Loucy (cell line): ENCODE data around the gene NUDT1.

Experiments used
- H2AFZ ChIP-seq: fragments of 200-600 bp; sonication (generic); 2 replicates; pipeline ENCODE4 v1.6.0; 2016; ENCODE audit warnings: antibody characterized with exemption, mild to moderate bottlenecking, low read length, moderate library complexity
- H3F3A ChIP-seq: fragments of 200-600 bp; 2 replicates; pipeline ENCODE4 v1.6.0; 2016; ENCODE audit warnings: antibody characterized with exemption, low read depth, mild to moderate bottlenecking
- H3K27me3 ChIP-seq: fragments of 200-600 bp; sonication (generic); 2 replicates; pipeline ENCODE4 v1.6.1; 2014; ENCODE audit warnings: low read length, mild to moderate bottlenecking; ENCODE audit not compliant: insufficient read depth, poor library complexity, severe bottlenecking
- H3K36me3 ChIP-seq: fragments of 200-600 bp; sonication (generic); 2 replicates; pipeline ENCODE4 v1.6.1; 2016; ENCODE audit warnings: low read length; ENCODE audit not compliant: insufficient read depth
- H3K4me1 ChIP-seq: fragments of 200-600 bp; sonication (generic); 2 replicates; pipeline ENCODE4 v1.5.1; 2014; ENCODE audit warnings: low read length, mild to moderate bottlenecking; ENCODE audit not compliant: insufficient read depth, poor library complexity, severe bottlenecking
- H3K4me2 ChIP-seq: fragments of 200-600 bp; sonication (generic); 2 replicates; pipeline ENCODE4 v1.6.0; 2014; ENCODE audit warnings: antibody characterized with exemption, low read length, low read depth, mild to moderate bottlenecking; ENCODE audit not compliant: poor library complexity, severe bottlenecking
- H3K4me3 ChIP-seq: fragments of 200-600 bp; sonication (generic); 2 replicates; pipeline ENCODE4 v1.5.1; 2014; ENCODE audit warnings: low read length, mild to moderate bottlenecking, mixed read lengths; ENCODE audit not compliant: poor library complexity, severe bottlenecking
- H3K79me2 ChIP-seq: fragments of 200-600 bp; sonication (generic); 2 replicates; pipeline ENCODE4 v1.6.1; 2014; ENCODE audit warnings: low read length; ENCODE audit not compliant: insufficient read depth
- H3K9ac ChIP-seq: fragments of 200-600 bp; sonication (generic); 2 replicates; pipeline ENCODE4 v1.6.0; 2014; ENCODE audit warnings: mild to moderate bottlenecking, low read depth, low read length, moderate library complexity; ENCODE audit not compliant: poor library complexity, severe bottlenecking
- H3K9me2 ChIP-seq: fragments of 200-600 bp; sonication (generic); replicated peaks from 2 replicates; pipeline ENCODE4 v1.6.1; 2016; ENCODE audit warnings: low read depth, low read length, mixed read lengths
- H3K9me3 ChIP-seq: fragments of 200-600 bp; sonication (generic); 2 replicates; pipeline ENCODE4 v1.6.1; 2014; ENCODE audit warnings: mild to moderate bottlenecking, antibody characterized with exemption, low read length, low read depth; ENCODE audit not compliant: insufficient read depth
- H4K20me1 ChIP-seq: fragments of 200-600 bp; sonication (generic); 2 replicates; pipeline ENCODE4 v1.6.0; 2014; ENCODE audit warnings: antibody characterized with exemption, low read length, mild to moderate bottlenecking; ENCODE audit not compliant: insufficient read depth, poor library complexity, severe bottlenecking
- CTCF ChIP-seq: fragments of 200-600 bp; sonication (generic); conservative IDR thresholded peaks from 2 replicates; pipeline ENCODE4 v1.5.1; 2014; ENCODE audit warnings: mild to moderate bottlenecking, antibody characterized with exemption, low read length
- EZH2phosphoT487 ChIP-seq: fragments of 200-600 bp; IDR thresholded peaks from 2 replicates; pipeline ENCODE4 v1.6.1; 2018; ENCODE audit warnings: antibody characterized with exemption, mild to moderate bottlenecking, moderate library complexity, borderline replicate concordance

Gene NUDT1

GRCh38 chr7:2247141-2247995, 5.3 kb downstream of the NUDT1 start:
- Histone ChIP-seq H3K4me1 (peaks cover 85% of the 10 kb centered on the region), H3K9ac (peak overlapping the region; percentile 92), H3K9me2 (no peaks in the 10 kb centered on the region), H3K4me2 (peak overlapping the region; percentile 99), H2AFZ (no peak overlapping the region), H3K9me3 (no peaks in the 10 kb centered on the region), H3F3A (0 out of 2 replicates have a peak, but pooled peaks cover 3% of the 10 kb centered on the region), H3K27me3 (no peaks in the 10 kb centered on the region), H3K36me3 (peaks cover 4% of the 10 kb centered on the region; the same call in 1 of the 2 replicates), H3K79me2 (peaks cover 76% of the 10 kb centered on the region), H3K4me3 (peak overlapping the region; percentile 67), H4K20me1 (no peaks in the 10 kb centered on the region)
- no peak for TF ChIP-seq EZH2phosphoT487
- peak; percentile 85 for TF ChIP-seq CTCF

DNA sequence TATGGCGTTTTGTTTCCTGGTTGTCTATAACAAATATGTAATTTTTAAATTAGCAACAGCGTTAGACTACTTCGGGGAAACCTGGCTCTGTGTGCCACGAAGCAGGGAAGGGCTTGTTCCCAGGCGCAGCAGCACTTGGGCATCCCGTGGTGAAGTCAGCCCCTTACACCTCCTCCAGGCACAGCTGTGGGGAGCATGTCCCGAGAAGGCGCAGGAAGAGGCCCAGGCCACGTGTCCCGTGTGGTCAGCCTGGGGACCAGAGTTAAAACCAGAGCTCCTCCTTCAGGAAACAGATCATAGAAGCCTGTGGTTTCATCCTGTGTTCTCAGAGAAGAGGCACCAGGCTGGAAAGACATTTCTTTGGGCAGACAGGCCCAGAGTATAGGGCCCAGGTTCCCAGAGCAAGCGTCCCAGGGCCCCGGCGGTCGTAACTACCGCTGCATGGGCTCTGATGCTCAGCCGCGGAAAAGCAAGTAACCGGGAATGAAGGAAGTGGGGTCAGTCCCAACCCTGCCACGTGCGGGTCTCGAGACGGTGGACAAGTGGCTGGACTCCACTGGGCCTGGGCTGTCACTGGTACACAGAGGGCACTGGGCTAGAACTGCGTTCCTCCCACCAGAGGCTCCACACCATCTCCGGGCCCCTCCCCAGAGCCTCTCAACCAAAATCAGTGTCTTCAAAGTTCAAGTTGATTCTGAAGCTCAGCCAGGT, 7.1 kb downstream of the NUDT1 start:
- Histone ChIP-seq H3K4me1 (peaks cover 71% of the 10 kb centered on the region), H3K27me3 (no peaks in the 10 kb centered on the region), H3K9me2 (no peaks in the 10 kb centered on the region), H2AFZ (no peak overlapping the region), H3K36me3 (peaks cover 4% of the 10 kb centered on the region; the same call in 1 of the 2 replicates), H3K9me3 (no peaks in the 10 kb centered on the region), H3K4me3 (peak overlapping the region; percentile 71), H3K9ac (peak overlapping the region; percentile 69), H3K4me2 (peak overlapping the region; percentile 89), H3K79me2 (peaks cover 58% of the 10 kb centered on the region), H4K20me1 (no peaks in the 10 kb centered on the region), H3F3A (0 out of 2 replicates have a peak, but pooled peaks cover 3% of the 10 kb centered on the region)
- no peak for TF ChIP-seq EZH2phosphoT487
- TF ChIP-seq CTCF = 0 out of 2 replicates have a peak, but pooled peaks have one; percentile 16

- peaks cover 65% of the 10 kb centered on the region for H3K4me1 ChIP-seq
- peak overlapping the region; percentile 71 for H3K4me3 ChIP-seq
- H4K20me1 ChIP-seq = no peaks in the 10 kb centered on the region
- H3K9me3 ChIP-seq = no peaks in the 10 kb centered on the region
- peaks cover 52% of the 10 kb centered on the region for H3K79me2 ChIP-seq
- H3K4me2 ChIP-seq = peak overlapping the region; percentile 89
- no peaks in the 10 kb centered on the region for H3K9me2 ChIP-seq
- peak overlapping the region; percentile 69 for H3K9ac ChIP-seq
- 0 out of 2 replicates have a peak, but pooled peaks cover 3% of the 10 kb centered on the region for H3F3A ChIP-seq
- no peak overlapping the region for H2AFZ ChIP-seq
- TF ChIP-seq CTCF = no peak
- no peak for TF ChIP-seq EZH2phosphoT487
- peaks cover 4% of the 10 kb centered on the region; the same call in 1 of the 2 replicates for H3K36me3 ChIP-seq
- no peaks in the 10 kb centered on the region for H3K27me3 ChIP-seq
Measured at GRCh38 chr7:2249744-2250323, 7.8 kb downstream of the NUDT1 start.
